GM21515 (cell line): ENCODE measurements around the gene ZNF813.
"Not testable (repeated sequence)": the region's sequence is repeated elsewhere in the genome, so short reads cannot be mapped to it uniquely, and the experiment has no call there.

Experiments used
- ATAC-seq: cut with Tn5 transposase; IDR thresholded peaks from one replicate; pipeline ENCODE4 v1.9.1; 2021; ENCODE audit not compliant: unreplicated experiment

The ZNF813 gene

GRCh38 chr19:53475470-53475869, 7.9 kb downstream of the ZNF813 start:
- ATAC-seq = not testable (repeated sequence)

DNA sequence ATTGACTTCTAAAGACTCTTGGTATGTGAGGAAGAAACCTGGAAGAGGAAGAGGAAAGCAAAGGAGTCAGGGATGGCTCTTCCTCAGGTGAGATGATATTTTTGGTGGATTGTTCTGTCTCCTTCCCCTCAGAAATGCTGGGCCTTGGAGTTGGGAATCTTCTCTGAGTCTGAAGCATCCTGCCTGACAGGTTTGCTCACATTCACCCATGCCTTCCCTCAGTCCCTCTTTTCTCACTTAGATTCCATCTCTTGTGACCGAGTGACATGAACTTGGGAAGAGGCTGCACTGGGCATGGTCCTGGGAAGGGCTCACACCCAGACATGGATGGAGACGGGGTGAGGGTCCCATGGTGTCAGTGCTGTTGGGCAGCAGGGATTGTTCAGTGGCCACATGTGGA, 16.2 kb downstream of the ZNF813 start:
- ATAC-seq = not testable (repeated sequence)

GRCh38 chr19:53485046-53486004, 17.8 kb downstream of the ZNF813 start:
- ATAC-seq = no peak

DNA sequence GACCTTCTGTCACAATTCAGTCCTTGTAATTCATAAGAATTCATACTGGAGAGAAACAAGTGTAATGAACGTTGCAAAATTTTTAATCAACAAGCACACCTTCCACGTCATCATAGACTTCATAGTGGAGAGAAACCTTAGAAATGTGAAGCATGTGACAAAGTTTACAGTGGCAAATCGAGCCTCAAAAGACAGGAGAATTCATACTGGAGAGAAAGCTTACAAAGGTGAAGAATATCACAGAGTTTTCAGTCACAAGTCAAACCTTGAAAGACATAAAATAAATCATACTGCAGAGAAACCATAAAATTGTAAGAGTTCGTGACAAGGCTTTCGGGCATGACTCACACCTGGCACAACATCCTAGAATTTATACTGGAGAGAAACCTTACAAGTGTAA, 24.6 kb downstream of the ZNF813 start:
- no peak for ATAC-seq

DNA sequence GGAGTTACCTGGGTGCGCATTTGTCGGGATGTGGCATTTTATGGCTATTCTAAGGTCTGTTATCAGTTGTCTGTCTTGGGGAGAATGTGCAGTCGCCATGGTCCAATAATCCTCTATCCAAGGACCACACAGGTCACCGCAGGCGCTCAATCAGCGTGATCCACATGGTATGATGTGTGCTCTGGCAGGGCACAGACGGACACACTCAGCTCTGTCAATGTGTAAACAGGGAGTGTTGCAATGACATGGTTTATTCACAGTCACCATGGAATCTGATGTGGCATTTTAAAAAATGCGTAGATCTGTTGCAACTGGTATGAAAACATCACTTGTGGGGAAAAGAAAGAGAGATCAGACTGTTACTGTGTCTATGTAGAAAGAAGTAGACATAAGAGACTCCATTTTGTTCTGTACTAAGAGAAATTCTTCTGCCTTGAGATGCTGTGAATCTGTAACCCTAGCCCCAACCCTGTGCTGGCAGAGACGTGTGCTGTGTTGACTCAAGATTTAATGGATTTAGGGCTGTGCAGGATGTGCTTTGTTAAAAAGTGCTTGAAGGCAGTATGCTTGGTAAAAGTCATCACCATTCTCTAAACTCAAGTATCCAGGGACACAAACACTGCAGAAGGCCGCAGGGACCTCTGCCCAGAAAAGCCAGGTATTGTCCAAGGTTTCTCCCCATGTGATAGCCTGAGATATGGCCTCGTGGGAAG, 29.9 kb downstream of the ZNF813 start:
- ATAC-seq = not testable (repeated sequence)

DNA sequence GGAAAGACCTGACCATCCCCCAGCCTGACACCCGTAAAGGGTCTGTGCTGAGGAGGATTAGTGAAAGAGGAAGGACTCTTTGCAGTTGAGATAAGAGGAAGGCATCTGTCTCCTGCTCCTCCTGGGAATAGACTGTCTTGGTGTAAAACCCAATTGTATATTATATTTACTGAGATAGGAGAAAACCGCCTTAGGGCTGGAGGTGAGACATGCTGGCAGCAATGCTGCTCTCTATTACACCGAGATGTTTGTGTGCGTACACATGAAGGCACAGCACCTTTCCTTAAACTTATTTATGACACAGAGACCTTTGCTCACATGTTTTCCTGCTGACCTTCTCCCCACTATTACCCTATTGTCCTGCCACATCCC, 30.5 kb downstream of the ZNF813 start:
- ATAC-seq = not testable (repeated sequence)

DNA sequence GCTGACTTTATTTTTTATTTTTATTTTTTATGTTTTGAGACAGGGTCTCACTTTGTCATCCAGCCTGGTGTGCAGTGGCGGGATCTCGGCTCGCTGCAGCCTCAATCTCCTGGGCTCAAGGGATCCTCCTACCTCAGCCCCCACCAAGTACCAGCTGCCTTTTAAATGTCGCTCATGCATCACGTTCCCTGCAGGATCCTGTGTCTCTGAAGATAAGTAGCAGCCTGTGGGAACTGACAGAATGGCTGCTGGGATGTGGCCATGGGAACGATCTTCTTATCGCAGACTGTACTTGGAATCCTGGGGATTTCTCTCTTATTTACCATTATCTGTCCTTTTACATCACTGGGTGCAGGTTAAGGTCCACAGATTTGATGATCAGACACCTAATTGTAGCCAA, 35.6 kb downstream of the ZNF813 start:
- ATAC-seq = not testable (repeated sequence)

- ATAC-seq = not testable (repeated sequence)
Measured at GRCh38 chr19:53503671-53504364, 36.3 kb downstream of the ZNF813 start.

DNA sequence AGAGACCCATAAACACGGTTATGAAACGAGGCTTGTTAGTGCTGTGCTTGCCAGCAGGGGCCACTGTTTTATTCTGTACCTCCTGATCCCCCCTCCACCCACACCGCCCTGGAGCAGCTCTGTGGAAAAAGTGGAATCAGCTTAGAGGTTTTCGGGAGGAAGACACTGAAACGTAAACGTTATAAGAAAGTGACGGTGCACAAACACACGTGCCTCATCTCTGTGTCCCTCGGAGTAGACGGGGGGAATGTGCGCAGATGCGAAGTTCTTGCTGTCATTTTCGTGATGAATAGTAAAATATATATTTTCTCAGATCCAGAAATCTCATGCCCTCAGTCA, 36.8 kb downstream of the ZNF813 start:
- ATAC-seq = not testable (repeated sequence)

GRCh38 chr19:53504885-53505284, 37.4 kb downstream of the ZNF813 start:
- ATAC-seq = no peak

DNA sequence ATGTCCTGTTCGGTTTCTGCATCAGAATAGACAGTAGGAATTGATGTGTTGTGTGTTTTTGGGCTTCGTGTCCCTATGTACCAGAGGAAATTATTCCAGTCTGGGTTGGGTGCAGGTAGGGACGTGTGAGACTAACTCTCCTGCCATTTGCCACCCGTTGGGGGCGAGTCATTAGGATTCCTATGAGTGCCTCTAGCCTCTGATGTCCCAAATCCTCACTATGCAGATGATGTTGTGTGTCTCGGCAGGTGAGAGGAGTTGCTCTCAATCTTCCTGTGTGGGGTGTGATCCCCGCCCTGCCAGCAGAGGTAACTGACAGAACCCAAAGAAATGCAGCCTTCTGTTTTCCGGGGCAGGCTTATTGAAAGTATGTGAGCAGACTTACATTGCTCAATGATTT, 39.2 kb downstream of the ZNF813 start:
- no peak for ATAC-seq

- no peak for ATAC-seq
Measured at GRCh38 chr19:53507523-53508442, 40.2 kb downstream of the ZNF813 start.

DNA sequence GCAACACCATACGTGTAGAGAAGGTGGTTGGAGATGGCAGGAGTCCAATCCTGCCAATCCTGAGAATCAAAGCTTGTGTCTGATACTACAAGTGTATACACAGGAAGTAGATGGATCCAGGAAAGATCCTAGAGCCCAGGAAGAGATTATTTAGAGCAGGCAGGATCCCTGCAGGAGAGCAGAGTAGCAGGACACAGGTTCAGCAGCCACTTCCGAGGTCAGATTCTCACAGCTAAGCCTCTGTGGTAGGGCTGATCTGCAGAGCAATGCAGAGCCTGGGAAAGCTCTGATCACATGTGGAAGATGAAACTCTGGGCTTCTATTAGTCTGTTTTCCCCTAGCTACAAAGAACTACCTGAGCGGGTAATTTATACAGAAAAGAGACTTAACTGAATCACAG, 41.9 kb downstream of the ZNF813 start:
- no peak for ATAC-seq

- ATAC-seq = no peak
Measured at GRCh38 chr19:53509845-53510244, 42.3 kb downstream of the ZNF813 start.

DNA sequence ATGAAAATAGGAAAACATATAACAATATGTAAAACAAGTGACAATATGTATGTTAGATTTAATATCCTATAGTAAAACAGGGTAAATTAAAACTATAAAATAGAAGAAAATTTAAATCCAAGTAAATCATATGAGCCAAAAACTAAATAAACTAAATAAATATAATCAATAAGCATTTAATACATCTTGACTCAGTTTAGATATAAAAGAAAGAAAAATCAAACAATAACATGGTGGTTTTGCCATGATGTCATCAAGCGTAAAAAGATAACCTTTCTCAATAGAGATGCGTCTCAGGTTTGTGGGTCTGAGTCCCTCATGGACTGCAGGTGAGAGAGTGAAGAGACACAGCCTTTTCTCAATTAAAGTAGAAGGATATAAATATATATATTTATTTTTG, 43.8 kb downstream of the ZNF813 start:
- ATAC-seq = no peak

DNA sequence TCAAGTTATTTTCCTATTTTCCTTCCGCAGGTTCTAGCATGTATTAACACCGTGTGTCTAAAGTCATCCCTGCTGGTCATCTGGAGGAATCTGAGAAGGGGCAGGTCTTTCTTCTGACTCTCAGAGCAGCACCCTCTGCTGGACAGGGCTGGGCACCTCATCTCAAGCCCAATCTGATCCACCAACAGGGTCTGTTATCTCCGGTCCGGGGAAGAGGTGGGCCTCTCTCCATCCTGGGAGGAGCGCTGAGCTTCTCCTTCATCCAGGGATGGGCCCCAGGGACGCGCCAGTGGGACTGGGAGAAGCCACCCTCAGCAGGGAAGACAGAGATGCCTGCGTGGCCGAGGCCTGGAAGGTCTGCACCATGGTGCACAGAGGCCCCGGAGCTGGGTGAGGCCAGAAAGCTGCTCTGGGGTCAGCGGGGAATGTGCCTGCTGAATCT, 44.4 kb downstream of the ZNF813 start:
- ATAC-seq = no peak

- ATAC-seq = not testable (repeated sequence)
Measured at GRCh38 chr19:53515047-53515446, 47.5 kb downstream of the ZNF813 start.

GRCh38 chr19:53517114-53517741, 49.7 kb downstream of the ZNF813 start:
- ATAC-seq = no peak

GRCh38 chr19:53518121-53518520, 50.6 kb downstream of the ZNF813 start:
- ATAC-seq = no peak

GRCh38 chr19:53518716-53519115, 51.2 kb downstream of the ZNF813 start:
- ATAC-seq = no peak
